Heart left ventricle (tissue), 13 donors: Measurements from ENCODE around the gene GATAD2A.

Experiments used
- POLR2A ChIP-seq, 2 donors: fragments of 450-650 bp; IDR thresholded peaks; one replicate each; pipeline ENCODE4 v1.6.1; 2017; ENCODE audit warnings: antibody characterized with exemption in 2 of 2, mild to moderate bottlenecking in 2 of 2, moderate library complexity in 2 of 2
- TF ChIP-seq, protein P1 (sequence below), 12 donors: fragments of 200-600 bp; sonication (generic) in 4 of 12; IDR thresholded peaks; one replicate each; pipeline versions ENCODE4 v1.5.0 to v1.8.0; 2018 to 2022; ENCODE audit warnings: antibody characterized with exemption in 12 of 12, mild to moderate bottlenecking in 5 of 12
- donor health status: ischemic (EF 13 %, LVEDD 7.1; RV severe dilation, severe dysfunction).
- donor health status: DM: no; HTN: yes; CAD: no.
- donor health status: DM: no; HTN: no; CAD: no.
- donor health status: ischemic (EF 25% LVEDD 6.9; RV normal size, moderate dysfunction).
- donor health status: ischemic (EF 25% LVEDD 5.7; RV mildly dilated, moderate dysfunction).
- donor health status: ischemic (EF 35%, LVEDD 5.7; RV mildly dilated, moderate dysfunction).
- donor health status: nonischemic (EF 11% LVEDD 7.7; RV severe dilation, severe dysfunction).
- donor health status: DM: yes; HTN: yes; CAD: no.
- donor health status: PGD.
- donor health status: ischemic (EF 29% LVEDD 5.4; RV normal size, mild dysfunction).
- donor health status: nonischemic (EF 23%, LVEDD 6.1; RV moderate dilation, normal function).

DNA sequence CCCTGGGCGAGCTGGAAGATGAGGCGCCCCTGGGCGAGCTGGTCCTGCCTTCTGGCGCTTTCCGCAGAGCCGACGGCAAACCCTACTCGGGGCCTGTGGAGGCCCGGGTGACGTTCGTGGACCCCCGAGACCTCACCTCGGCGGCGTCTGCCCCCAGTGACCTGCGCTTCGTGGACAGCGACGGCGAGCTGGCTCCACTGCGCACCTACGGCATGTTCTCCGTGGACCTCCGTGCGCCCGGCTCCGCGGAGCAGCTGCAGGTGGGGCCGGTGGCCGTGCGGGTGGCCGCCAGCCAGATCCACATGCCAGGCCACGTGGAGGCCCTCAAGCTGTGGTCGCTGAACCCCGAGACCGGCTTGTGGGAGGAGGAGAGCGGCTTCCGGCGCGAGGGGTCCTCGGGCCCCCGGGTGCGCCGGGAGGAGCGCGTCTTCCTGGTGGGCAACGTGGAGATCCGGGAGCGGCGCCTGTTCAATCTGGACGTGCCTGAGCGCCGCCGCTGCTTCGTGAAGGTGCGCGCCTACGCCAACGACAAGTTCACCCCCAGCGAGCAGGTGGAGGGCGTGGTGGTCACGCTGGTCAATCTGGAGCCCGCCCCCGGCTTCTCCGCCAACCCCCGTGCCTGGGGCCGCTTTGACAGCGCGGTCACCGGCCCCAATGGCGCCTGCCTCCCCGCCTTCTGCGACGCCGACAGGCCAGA, 138.9 kb downstream of the GATAD2A start:
- TF ChIP-seq, protein P1, sequence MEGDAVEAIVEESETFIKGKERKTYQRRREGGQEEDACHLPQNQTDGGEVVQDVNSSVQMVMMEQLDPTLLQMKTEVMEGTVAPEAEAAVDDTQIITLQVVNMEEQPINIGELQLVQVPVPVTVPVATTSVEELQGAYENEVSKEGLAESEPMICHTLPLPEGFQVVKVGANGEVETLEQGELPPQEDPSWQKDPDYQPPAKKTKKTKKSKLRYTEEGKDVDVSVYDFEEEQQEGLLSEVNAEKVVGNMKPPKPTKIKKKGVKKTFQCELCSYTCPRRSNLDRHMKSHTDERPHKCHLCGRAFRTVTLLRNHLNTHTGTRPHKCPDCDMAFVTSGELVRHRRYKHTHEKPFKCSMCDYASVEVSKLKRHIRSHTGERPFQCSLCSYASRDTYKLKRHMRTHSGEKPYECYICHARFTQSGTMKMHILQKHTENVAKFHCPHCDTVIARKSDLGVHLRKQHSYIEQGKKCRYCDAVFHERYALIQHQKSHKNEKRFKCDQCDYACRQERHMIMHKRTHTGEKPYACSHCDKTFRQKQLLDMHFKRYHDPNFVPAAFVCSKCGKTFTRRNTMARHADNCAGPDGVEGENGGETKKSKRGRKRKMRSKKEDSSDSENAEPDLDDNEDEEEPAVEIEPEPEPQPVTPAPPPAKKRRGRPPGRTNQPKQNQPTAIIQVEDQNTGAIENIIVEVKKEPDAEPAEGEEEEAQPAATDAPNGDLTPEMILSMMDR (IDR thresholded peaks at IDR 0.05) = no peak
- TF ChIP-seq POLR2A (IDR thresholded peaks at IDR 0.05) = no peak
